Measurements from ENCODE around the gene STIMATE.

- TF ChIP-seq, protein P1, sequence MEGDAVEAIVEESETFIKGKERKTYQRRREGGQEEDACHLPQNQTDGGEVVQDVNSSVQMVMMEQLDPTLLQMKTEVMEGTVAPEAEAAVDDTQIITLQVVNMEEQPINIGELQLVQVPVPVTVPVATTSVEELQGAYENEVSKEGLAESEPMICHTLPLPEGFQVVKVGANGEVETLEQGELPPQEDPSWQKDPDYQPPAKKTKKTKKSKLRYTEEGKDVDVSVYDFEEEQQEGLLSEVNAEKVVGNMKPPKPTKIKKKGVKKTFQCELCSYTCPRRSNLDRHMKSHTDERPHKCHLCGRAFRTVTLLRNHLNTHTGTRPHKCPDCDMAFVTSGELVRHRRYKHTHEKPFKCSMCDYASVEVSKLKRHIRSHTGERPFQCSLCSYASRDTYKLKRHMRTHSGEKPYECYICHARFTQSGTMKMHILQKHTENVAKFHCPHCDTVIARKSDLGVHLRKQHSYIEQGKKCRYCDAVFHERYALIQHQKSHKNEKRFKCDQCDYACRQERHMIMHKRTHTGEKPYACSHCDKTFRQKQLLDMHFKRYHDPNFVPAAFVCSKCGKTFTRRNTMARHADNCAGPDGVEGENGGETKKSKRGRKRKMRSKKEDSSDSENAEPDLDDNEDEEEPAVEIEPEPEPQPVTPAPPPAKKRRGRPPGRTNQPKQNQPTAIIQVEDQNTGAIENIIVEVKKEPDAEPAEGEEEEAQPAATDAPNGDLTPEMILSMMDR (IDR thresholded peaks at IDR 0.05) = no peak
- TF ChIP-seq ZFX (IDR thresholded peaks at IDR 0.05; ENCODE audit: borderline replicate concordance) = no peak
These were observed 69.9 kb downstream of the STIMATE start for GRCh38 chr3:52827441-52827840.

Measured in 22Rv1 (cell line).